ENCODE results near the gene CHMP4A.

DNA sequence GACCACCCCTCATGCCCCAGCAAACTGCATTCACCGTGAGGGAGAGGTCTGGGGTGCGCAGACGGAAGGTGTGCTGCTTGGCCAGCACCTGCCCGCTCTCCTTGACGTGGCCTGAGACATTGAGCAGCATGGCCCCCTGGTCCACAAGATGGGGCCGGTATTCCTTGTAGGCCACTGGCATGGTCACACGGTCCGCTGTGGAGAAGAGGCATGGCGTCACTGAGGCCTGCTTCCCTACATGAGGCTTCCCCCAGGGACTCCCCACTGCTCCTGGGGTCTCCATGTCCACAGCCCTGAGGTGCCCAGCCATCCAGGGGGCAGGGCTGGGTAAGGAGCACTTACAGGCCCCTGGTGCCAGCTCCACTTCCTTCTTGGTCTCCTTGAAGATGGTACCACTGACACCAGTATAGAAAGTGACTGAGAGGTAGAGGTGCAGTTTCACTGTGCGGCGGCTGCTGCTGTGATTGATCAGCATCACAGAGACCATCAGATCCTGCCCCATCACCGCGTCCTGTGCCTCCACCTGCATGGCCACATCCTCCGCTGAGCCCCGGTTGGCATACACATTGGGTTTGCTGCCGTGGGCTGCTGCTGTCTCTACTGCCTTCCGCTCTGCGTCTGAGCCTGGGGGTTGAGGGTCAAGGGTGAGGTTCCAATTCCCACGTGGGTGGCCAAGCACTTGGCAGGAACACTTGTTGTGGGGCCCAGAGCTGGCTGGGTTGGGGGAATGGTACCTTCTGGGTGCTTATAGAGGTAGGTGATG is 41.5 kb upstream of the CHMP4A start:
- TF ChIP-seq SP1 (IDR thresholded peaks at IDR 0.05; ENCODE audit: low read depth) (no peak), SRF (IDR thresholded peaks at IDR 0.05; ENCODE audit: low read depth) (no peak), CEBPB (IDR thresholded peaks at IDR 0.05; ENCODE audit: low read depth) (no peak), SIN3A (IDR thresholded peaks at IDR 0.05; ENCODE audit: low read depth) (no peak), CBX3 (IDR thresholded peaks at IDR 0.05; ENCODE audit: low read depth) (no peak), POLR2A (IDR thresholded peaks at IDR 0.05; ENCODE audit: borderline replicate concordance, extremely low read depth, insufficient read depth, insufficient read length) (no peak), ZNF274 (IDR thresholded peaks at IDR 0.05; ENCODE audit: low read depth, low read length) (no peak), EZH2 (IDR thresholded peaks at IDR 0.05) (no peak), POLR2AphosphoS5 (IDR thresholded peaks at IDR 0.05; ENCODE audit: low read depth, low read length) (no peak), YY1 (IDR thresholded peaks at IDR 0.05; ENCODE audit: extremely low read depth, insufficient replicate concordance, low read depth, low read length) (no peak)
- TF ChIP-seq, protein P1, sequence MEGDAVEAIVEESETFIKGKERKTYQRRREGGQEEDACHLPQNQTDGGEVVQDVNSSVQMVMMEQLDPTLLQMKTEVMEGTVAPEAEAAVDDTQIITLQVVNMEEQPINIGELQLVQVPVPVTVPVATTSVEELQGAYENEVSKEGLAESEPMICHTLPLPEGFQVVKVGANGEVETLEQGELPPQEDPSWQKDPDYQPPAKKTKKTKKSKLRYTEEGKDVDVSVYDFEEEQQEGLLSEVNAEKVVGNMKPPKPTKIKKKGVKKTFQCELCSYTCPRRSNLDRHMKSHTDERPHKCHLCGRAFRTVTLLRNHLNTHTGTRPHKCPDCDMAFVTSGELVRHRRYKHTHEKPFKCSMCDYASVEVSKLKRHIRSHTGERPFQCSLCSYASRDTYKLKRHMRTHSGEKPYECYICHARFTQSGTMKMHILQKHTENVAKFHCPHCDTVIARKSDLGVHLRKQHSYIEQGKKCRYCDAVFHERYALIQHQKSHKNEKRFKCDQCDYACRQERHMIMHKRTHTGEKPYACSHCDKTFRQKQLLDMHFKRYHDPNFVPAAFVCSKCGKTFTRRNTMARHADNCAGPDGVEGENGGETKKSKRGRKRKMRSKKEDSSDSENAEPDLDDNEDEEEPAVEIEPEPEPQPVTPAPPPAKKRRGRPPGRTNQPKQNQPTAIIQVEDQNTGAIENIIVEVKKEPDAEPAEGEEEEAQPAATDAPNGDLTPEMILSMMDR (IDR thresholded peaks at IDR 0.05 in 2 of 3, conservative IDR thresholded peaks at IDR 0.05 in 1 of 3; ENCODE audit: borderline replicate concordance in 1 of 3, insufficient read depth in 1 of 3, low read depth in 2 of 3, low read length in 2 of 3), result no peak
- TF ChIP-seq, protein P2, sequence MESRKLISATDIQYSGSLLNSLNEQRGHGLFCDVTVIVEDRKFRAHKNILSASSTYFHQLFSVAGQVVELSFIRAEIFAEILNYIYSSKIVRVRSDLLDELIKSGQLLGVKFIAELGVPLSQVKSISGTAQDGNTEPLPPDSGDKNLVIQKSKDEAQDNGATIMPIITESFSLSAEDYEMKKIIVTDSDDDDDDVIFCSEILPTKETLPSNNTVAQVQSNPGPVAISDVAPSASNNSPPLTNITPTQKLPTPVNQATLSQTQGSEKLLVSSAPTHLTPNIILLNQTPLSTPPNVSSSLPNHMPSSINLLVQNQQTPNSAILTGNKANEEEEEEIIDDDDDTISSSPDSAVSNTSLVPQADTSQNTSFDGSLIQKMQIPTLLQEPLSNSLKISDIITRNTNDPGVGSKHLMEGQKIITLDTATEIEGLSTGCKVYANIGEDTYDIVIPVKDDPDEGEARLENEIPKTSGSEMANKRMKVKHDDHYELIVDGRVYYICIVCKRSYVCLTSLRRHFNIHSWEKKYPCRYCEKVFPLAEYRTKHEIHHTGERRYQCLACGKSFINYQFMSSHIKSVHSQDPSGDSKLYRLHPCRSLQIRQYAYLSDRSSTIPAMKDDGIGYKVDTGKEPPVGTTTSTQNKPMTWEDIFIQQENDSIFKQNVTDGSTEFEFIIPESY (IDR thresholded peaks at IDR 0.05; ENCODE audit: extremely low read depth, insufficient replicate concordance, low read length), result no peak
- TF ChIP-seq, protein P3, sequence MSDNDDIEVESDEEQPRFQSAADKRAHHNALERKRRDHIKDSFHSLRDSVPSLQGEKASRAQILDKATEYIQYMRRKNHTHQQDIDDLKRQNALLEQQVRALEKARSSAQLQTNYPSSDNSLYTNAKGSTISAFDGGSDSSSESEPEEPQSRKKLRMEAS (IDR thresholded peaks at IDR 0.05), result no peak

Data from HCT116 (cell line).